ENCODE results near the gene UIMC1. TPM values are rescaled to one million over a fixed set of nuclear protein-coding genes. Genes with fewer than 3 reads are reported as not detected.

The UIMC1 gene
- total and polyA plus RNA-seq, 2 of the 13 experiments (the other 11 are each of a cell fraction or from before 2014, with no cell fraction given), result 18.9 to 32.7 TPM

DNA sequence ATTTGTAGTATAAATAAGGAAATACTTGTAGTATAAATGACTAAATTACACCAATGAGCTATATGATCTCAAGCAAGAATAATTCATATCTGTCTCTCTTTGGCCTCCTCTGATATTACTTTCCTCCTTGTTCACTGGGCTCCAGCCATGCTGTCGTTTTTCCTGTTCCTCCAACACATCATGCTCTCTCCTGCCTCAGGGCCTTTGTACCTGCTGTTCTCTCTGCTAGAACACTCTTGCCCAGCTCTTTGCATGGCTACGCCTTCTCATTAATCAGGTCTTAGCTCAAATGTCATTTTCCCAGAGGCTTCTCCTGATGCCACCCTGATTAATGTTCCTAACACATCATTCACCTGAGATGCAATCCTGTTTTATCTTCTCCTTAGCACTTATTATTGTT lies 13.5 kb upstream of the UIMC1 start (continued):
- TF ChIP-seq, protein P1, sequence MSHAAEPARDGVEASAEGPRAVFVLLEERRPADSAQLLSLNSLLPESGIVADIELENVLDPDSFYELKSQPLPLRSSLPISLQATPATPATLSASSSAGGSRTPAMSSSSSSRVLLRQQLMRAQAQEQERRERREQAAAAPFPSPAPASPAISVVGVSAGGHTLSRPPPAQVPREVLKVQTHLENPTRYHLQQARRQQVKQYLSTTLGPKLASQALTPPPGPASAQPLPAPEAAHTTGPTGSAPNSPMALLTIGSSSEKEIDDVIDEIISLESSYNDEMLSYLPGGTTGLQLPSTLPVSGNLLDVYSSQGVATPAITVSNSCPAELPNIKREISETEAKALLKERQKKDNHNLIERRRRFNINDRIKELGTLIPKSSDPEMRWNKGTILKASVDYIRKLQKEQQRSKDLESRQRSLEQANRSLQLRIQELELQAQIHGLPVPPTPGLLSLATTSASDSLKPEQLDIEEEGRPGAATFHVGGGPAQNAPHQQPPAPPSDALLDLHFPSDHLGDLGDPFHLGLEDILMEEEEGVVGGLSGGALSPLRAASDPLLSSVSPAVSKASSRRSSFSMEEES (CRISPR knock-in tag; IDR thresholded peaks at IDR 0.05), result no peak

DNA sequence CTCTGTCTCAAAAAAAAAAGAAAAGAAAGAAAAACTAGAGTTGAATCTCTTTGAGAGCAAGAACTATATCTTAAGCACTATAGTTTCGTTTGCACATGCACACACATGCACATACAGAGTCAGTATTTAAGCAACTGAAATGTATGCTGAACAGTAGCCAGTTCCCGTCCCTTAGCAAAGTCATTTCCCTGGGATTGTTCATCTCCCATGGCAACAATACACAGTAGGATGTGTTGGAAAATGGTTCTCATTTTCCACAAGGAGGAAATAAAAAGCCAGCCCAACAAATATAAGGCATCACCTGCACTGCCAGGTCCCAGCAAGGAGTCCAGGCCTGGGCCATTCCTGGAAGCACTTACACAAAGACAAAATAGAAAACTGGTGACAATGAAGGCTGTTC lies 11.8 kb upstream of the UIMC1 start:
- no peak for FAIRE-seq
- H3K9me3 ChIP-seq (ENCODE audit: low read length), result no peaks in the 10 kb centered on the region
- H3K4me3 ChIP-seq (replicated peaks in 1 of 3; ENCODE audit: insufficient read depth in 1 of 3, low read depth in 2 of 3, low read length in 3 of 3), result no peak overlapping the region
- H3K27me3 ChIP-seq (ENCODE audit: control insufficient read depth in 1 of 2, insufficient read depth in 2 of 2, low read length in 2 of 2), result no peaks in the 10 kb centered on the region; a peak in 1 of 5 replicates
- no peak for DNase-seq (ENCODE audit: low spot score)
- H3K36me3 ChIP-seq (replicated peaks in 1 of 2; ENCODE audit: control insufficient read depth in 1 of 2, insufficient read depth in 2 of 2, low read length in 2 of 2), result no peaks in the 10 kb centered on the region
- intact Hi-C loops (cut with micrococcal nuclease; ENCODE audit: unreplicated experiment) (no loop called here), in situ Hi-C loops (cut with HindIII; ENCODE audit: extremely low pct_ligation_motif_present, low pct_unique_long_range_greater_than_20kb) (no loop called here)
- ATAC-seq, result no peak
- H2AFZ ChIP-seq (ENCODE audit: low read length), result no peak overlapping the region
- TF ChIP-seq ZMYM3 (CRISPR knock-in tag; IDR thresholded peaks at IDR 0.05) (no peak), HNF4A (CRISPR knock-in tag; IDR thresholded peaks at IDR 0.05) (no peak), ATF1 (CRISPR knock-in tag; IDR thresholded peaks at IDR 0.05) (no peak), TBX3 (IDR thresholded peaks at IDR 0.05; ENCODE audit: borderline replicate concordance) (no peak), ZNF484 (CRISPR knock-in tag; IDR thresholded peaks at IDR 0.05; ENCODE audit: borderline replicate concordance, low read depth) (no peak), KDM5A (IDR thresholded peaks at IDR 0.05; ENCODE audit: borderline replicate concordance, low read length) (no peak), ZNF180 (CRISPR knock-in tag; IDR thresholded peaks at IDR 0.05; ENCODE audit: borderline replicate concordance, low read depth) (no peak), HDAC6 (IDR thresholded peaks at IDR 0.05; ENCODE audit: low read depth, low read length) (no peak), SMC3 (IDR thresholded peaks at IDR 0.05; ENCODE audit: low read length) (no peak), BHLHE40 (IDR thresholded peaks at IDR 0.05; ENCODE audit: low read length) (no peak), ZNF570 (CRISPR knock-in tag; IDR thresholded peaks at IDR 0.05; ENCODE audit: borderline replicate concordance) (no peak), MAF1 (CRISPR knock-in tag; IDR thresholded peaks at IDR 0.05; ENCODE audit: borderline replicate concordance) (no peak)
- TF ChIP-seq, protein P2, sequence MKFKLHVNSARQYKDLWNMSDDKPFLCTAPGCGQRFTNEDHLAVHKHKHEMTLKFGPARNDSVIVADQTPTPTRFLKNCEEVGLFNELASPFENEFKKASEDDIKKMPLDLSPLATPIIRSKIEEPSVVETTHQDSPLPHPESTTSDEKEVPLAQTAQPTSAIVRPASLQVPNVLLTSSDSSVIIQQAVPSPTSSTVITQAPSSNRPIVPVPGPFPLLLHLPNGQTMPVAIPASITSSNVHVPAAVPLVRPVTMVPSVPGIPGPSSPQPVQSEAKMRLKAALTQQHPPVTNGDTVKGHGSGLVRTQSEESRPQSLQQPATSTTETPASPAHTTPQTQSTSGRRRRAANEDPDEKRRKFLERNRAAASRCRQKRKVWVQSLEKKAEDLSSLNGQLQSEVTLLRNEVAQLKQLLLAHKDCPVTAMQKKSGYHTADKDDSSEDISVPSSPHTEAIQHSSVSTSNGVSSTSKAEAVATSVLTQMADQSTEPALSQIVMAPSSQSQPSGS (CRISPR knock-in tag; IDR thresholded peaks at IDR 0.05), result no peak
- TF ChIP-seq, protein P3, sequence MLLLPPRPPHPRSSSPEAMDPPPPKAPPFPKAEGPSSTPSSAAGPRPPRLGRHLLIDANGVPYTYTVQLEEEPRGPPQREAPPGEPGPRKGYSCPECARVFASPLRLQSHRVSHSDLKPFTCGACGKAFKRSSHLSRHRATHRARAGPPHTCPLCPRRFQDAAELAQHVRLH (CRISPR knock-in tag; IDR thresholded peaks at IDR 0.05; ENCODE audit: borderline replicate concordance, low read depth), result no peak
- no peak overlapping the region for H3K27ac ChIP-seq (ENCODE audit: extremely low read length, insufficient read depth, low read length)
- no peaks in the 10 kb centered on the region for H4K20me1 ChIP-seq (ENCODE audit: insufficient read depth, low read length)
- CTCF ChIA-PET (ENCODE audit: low intra/inter-chr PET ratio, low total read pairs), result no interaction called here
- 88% methylated on average over 2 of the region's 2 CpGs for WGBS (ENCODE audit: low lambda C conversion rate)
- H3K79me2 ChIP-seq (ENCODE audit: insufficient read depth, low read length), result peaks cover 14% of the 10 kb centered on the region
- POLR2A ChIA-PET, result no interaction called here
- BruUV-seq (replicated peaks), result no TSS peak
- peaks cover 12% of the 10 kb centered on the region for H3K4me1 ChIP-seq (ENCODE audit: insufficient read depth, low read length)
- no peak overlapping the region for H3K9ac ChIP-seq (ENCODE audit: insufficient read depth, low read depth, low read length)
- no peak overlapping the region for H3K4me2 ChIP-seq (ENCODE audit: low read depth, low read length)
